AG04450 (cell line): ENCODE data around the gene NCR2. TPM values are rescaled to one million over a fixed set of nuclear protein-coding genes. Genes with fewer than 3 reads are reported as not detected.

Experiments used
- CTCF ChIA-PET: fragments of 300-600, 350-600 bp; formaldehyde crosslinking; extraction: SDS; loops from one replicate; lab custom pipeline; 2022; ENCODE audit warnings: antibody characterized with exemption, inconsistent platforms; lab: Charles Lee
- POLR2A ChIA-PET: fragments of 350-600 bp; formaldehyde crosslinking; extraction: SDS; loops from one replicate; lab custom pipeline; 2021; ENCODE audit warnings: antibody characterized with exemption, inconsistent platforms; lab: Yijun Ruan, JAX
- DNase-seq: peaks from one replicate; pipeline ENCODE4 v3.0.0-alpha.2; 2011; ENCODE audit warnings: low read depth, low spot score
- H3K27ac ChIP-seq: one replicate; pipeline ENCODE4 v1.5.1; 2012; ENCODE audit warnings: low read depth, low read length, control low read depth
- H3K27me3 ChIP-seq: one replicate; pipeline ENCODE4 v1.6.0; 2012; ENCODE audit warnings: low read length; ENCODE audit not compliant: control insufficient read depth, insufficient read depth
- H3K4me3 ChIP-seq: 2 replicates; pipeline ENCODE4 v1.5.1; 2011; ENCODE audit warnings: mild to moderate bottlenecking, low read depth, low read length, control low read depth
- H3K9me3 ChIP-seq: 2 replicates; pipeline ENCODE4 v1.5.1; 2012; ENCODE audit warnings: low read length; ENCODE audit not compliant: control insufficient read depth, insufficient read depth
- CTCF ChIP-seq: IDR thresholded peaks from 2 replicates; pipeline ENCODE4 v1.5.1; 2011; ENCODE audit warnings: low read depth, low read length, control low read depth, inconsistent platforms
- polyA plus RNA-seq: library from polyadenylated mRNA; depleted of rRNA; stranded (reverse); fragments of >200 nt; gene quantifications from 2 replicates; pipeline ENCODE4 v1.2.3, GENCODE V29; 2011; rRNA removed
- small RNA-seq: library from RNA; depleted of rRNA; stranded (forward); fragments of <200 nt; gene quantifications from one replicate; pipeline ENCODE3, GENCODE V24; 2012; ENCODE audit warnings: low read depth; ENCODE audit not compliant: insufficient read length

NCR2 gene
- polyA plus RNA-seq, 1 experiment, result not detected

GRCh38 chr6:41396335-41396734 lies 60.9 kb downstream of the NCR2 start:
- Histone ChIP-seq H3K27me3 (peaks cover 40% of the 10 kb centered on the region), H3K27ac (no peak overlapping the region), H3K9me3 (peaks cover 2% of the 10 kb centered on the region; the same call in 1 of the 2 replicates), H3K4me3 (no peak overlapping the region)
- ChIA-PET POLR2A (no interaction called here), CTCF (interaction anchor here (1.2 to 2.6 kb wide), 2 partner anchors 28 to 206 kb away, joined by 3 to 10 read pairs; no protein-coding TSS in a partner anchor)
- TF ChIP-seq CTCF, result no peak
- DNase-seq, result no peak

GRCh38 chr6:41399424-41399823 lies 64.0 kb downstream of the NCR2 start:
- no peak for TF ChIP-seq CTCF
- H3K4me3 ChIP-seq, result no peak overlapping the region
- ChIA-PET POLR2A (no interaction called here), CTCF (interaction anchor here (0.9 to 1.4 kb wide), 4 partner anchors 25 to 204 kb away, joined by 3 to 8 read pairs (median 5); no protein-coding TSS in a partner anchor)
- no peak overlapping the region for H3K27ac ChIP-seq
- H3K27me3 ChIP-seq, result peaks cover 46% of the 10 kb centered on the region
- peaks cover 2% of the 10 kb centered on the region; the same call in 1 of the 2 replicates for H3K9me3 ChIP-seq
- DNase-seq, result no peak

Small RNA genes within 50 kb of the gene (small RNA-seq; reads per million reads assigned to genes)
- gene RNU6-643P, result not detected

Other genes starting within 250 kb of the NCR2 start
- gene TREML1, start 181.3 kb upstream of the NCR2 start, polyA plus RNA-seq, result not detected in 2 replicates
- 0.07 and 0.11 TPM in 2 replicates for gene TREM2, start 172.5 kb upstream of the NCR2 start, polyA plus RNA-seq
- gene TREML2, start 134.5 kb upstream of the NCR2 start, polyA plus RNA-seq, result not detected in 2 replicates
- not detected in 2 replicates for gene TREML4, start 107.3 kb upstream of the NCR2 start, polyA plus RNA-seq
- gene TREM1, start 48.9 kb upstream of the NCR2 start, polyA plus RNA-seq, result not detected in 2 replicates
- gene FOXP4, start 210.8 kb downstream of the NCR2 start, polyA plus RNA-seq, result 1.9 and 3.1 TPM in 2 replicates